ENCODE measurements around the gene NALF2.

The NALF2 gene

DNA sequence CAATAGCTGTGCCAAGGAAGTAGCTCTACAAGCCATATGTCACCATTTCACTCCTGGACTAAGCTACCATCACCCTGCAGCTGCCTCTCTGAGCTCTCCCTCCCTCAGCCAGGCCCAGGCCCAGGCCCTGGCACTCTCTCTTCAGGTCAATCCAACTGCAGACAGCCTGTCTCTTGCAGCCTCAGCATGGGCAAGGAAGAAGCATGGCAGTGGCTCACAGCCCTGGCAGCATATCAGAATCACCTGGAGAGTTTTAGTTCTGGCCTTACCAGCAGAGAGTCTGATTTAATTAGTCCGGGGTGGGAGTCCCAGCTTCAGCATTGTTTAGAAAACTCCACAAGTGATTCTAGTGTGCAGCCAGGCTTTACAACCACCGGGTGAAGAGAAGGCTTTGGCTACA is 31.5 kb downstream of the NALF2 start (continued):
- TF ChIP-seq, protein P1, sequence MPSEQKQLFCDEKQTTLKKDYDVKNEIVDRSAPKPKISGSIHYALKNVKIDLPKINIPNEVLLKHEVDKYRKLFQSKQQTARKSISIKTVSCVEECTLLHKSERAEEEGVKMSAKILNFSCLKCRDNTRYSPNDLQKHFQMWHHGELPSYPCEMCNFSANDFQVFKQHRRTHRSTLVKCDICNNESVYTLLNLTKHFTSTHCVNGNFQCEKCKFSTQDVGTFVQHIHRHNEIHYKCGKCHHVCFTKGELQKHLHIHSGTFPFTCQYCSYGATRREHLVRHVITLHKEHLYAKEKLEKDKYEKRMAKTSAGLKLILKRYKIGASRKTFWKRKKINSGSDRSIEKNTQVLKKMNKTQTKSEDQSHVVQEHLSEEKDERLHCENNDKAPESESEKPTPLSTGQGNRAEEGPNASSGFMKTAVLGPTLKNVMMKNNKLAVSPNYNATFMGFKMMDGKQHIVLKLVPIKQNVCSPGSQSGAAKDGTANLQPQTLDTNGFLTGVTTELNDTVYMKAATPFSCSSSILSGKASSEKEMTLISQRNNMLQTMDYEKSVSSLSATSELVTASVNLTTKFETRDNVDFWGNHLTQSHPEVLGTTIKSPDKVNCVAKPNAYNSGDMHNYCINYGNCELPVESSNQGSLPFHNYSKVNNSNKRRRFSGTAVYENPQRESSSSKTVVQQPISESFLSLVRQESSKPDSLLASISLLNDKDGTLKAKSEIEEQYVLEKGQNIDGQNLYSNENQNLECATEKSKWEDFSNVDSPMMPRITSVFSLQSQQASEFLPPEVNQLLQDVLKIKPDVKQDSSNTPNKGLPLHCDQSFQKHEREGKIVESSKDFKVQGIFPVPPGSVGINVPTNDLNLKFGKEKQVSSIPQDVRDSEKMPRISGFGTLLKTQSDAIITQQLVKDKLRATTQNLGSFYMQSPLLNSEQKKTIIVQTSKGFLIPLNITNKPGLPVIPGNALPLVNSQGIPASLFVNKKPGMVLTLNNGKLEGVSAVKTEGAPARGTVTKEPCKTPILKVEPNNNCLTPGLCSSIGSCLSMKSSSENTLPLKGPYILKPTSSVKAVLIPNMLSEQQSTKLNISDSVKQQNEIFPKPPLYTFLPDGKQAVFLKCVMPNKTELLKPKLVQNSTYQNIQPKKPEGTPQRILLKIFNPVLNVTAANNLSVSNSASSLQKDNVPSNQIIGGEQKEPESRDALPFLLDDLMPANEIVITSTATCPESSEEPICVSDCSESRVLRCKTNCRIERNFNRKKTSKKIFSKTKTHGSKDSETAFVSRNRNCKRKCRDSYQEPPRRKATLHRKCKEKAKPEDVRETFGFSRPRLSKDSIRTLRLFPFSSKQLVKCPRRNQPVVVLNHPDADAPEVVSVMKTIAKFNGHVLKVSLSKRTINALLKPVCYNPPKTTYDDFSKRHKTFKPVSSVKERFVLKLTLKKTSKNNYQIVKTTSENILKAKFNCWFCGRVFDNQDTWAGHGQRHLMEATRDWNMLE (tag by site-specific recombination; conservative IDR thresholded peaks at IDR 0.05; ENCODE audit: low read depth): no peak
- no peak for TF ChIP-seq ZNF132 (tag by site-specific recombination; IDR thresholded peaks at IDR 0.05; ENCODE audit: borderline replicate concordance)
- TF ChIP-seq PRDM1 (tag by site-specific recombination; IDR thresholded peaks at IDR 0.05): no peak
- no peak for TF ChIP-seq ZNF274 (IDR thresholded peaks at IDR 0.05; ENCODE audit: low read length)
- TF ChIP-seq ZNF274 (tag by site-specific recombination; IDR thresholded peaks at IDR 0.05; ENCODE audit: borderline replicate concordance): no peak
- no peak for TF ChIP-seq SETDB1 (IDR thresholded peaks at IDR 0.05; ENCODE audit: insufficient read length, low read length)
- TF ChIP-seq GFI1B (tag by site-specific recombination; IDR thresholded peaks at IDR 0.05): no peak

DNA sequence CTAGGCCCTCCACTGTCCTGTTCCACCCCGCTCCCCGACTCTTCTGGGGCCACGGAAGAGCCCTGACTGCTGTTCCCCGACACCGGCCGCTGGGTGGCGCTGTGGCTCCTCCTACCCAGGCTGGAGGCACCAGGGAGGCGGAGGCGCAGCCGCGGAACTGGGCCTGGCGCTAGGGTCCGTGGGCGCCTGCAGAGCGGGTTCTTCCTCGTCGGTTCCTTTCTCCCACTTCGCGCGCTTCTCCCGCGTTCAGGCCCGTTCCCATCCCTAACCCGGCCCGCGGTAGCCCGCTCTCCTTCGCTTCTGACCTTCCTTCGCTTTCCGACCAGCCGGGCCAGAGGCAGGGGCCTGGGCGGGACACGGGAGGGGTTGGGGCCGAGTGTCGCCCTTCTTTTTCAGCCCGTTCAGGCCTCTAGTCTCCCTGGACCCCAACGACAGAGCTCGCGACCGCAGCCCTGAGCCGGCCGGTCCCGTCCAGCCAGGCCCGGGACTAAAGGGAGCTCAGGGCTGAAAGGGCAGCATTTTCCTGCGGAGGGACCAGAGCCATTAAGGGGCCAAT is 34.3 kb downstream of the NALF2 start:
- CTCF ChIA-PET: interaction anchor here (0.6 to 6.7 kb wide), 24 partner anchors 10 to 632 kb away, joined by 3 to 56 read pairs (median 4); no protein-coding TSS in a partner anchor

More for the DNA sequence above, 34.3 kb downstream of the NALF2 start:
- peak overlapping the region; percentile 15 for H3K4me3 ChIP-seq (ENCODE audit: low read depth, low read length)
- 0 out of 2 replicates have a peak overlapping the region, but pooled peaks have one; percentile 39 for H3K27ac ChIP-seq (ENCODE audit: extremely low read depth, low read depth, low read length)
- POLR2A ChIA-PET: no interaction called here
- TF ChIP-seq FEZF1 (tag by site-specific recombination; IDR thresholded peaks at IDR 0.05) (no peak), ZNF621 (tag by site-specific recombination; IDR thresholded peaks at IDR 0.05) (no peak), ZNF561 (tag by site-specific recombination; IDR thresholded peaks at IDR 0.05; ENCODE audit: borderline replicate concordance) (peak; percentile 58; the same call in 1 of the 2 replicates), ZNF658 (tag by site-specific recombination; IDR thresholded peaks at IDR 0.05) (no peak), ZSCAN30 (tag by site-specific recombination; IDR thresholded peaks at IDR 0.05) (0 out of 2 replicates have a peak, but pooled peaks have one; percentile 30), ZBTB48 (tag by site-specific recombination; IDR thresholded peaks at IDR 0.05) (peak; percentile 86), ZBTB8A (tag by site-specific recombination; IDR thresholded peaks at IDR 0.05) (peak; percentile 48), GLI2 (tag by site-specific recombination; IDR thresholded peaks at IDR 0.05; ENCODE audit: borderline replicate concordance, low read depth) (no peak), ZNF585B (tag by site-specific recombination; IDR thresholded peaks at IDR 0.05) (no peak), ZNF654 (tag by site-specific recombination; IDR thresholded peaks at IDR 0.05; ENCODE audit: low read depth) (peak; percentile 69), ZNF777 (tag by site-specific recombination; IDR thresholded peaks at IDR 0.05; ENCODE audit: borderline replicate concordance) (0 out of 2 replicates have a peak, but pooled peaks have one; percentile 14), ZNF350 (tag by site-specific recombination; IDR thresholded peaks at IDR 0.05) (no peak), ZFHX2 (tag by site-specific recombination; conservative IDR thresholded peaks at IDR 0.05) (peak; percentile 34; the same call in 1 of the 2 replicates)
- TF ChIP-seq, protein P2, sequence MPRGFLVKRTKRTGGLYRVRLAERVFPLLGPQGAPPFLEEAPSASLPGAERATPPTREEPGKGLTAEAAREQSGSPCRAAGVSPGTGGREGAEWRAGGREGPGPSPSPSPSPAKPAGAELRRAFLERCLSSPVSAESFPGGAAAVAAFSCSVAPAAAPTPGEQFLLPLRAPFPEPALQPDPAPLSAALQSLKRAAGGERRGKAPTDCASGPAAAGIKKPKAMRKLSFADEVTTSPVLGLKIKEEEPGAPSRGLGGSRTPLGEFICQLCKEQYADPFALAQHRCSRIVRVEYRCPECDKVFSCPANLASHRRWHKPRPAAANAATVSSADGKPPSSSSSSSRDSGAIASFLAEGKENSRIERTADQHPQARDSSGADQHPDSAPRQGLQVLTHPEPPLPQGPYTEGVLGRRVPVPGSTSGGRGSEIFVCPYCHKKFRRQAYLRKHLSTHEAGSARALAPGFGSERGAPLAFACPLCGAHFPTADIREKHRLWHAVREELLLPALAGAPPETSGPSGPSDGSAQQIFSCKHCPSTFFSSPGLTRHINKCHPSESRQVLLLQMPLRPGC (tag by site-specific recombination; IDR thresholded peaks at IDR 0.05): no peak
- TF ChIP-seq, protein P3, sequence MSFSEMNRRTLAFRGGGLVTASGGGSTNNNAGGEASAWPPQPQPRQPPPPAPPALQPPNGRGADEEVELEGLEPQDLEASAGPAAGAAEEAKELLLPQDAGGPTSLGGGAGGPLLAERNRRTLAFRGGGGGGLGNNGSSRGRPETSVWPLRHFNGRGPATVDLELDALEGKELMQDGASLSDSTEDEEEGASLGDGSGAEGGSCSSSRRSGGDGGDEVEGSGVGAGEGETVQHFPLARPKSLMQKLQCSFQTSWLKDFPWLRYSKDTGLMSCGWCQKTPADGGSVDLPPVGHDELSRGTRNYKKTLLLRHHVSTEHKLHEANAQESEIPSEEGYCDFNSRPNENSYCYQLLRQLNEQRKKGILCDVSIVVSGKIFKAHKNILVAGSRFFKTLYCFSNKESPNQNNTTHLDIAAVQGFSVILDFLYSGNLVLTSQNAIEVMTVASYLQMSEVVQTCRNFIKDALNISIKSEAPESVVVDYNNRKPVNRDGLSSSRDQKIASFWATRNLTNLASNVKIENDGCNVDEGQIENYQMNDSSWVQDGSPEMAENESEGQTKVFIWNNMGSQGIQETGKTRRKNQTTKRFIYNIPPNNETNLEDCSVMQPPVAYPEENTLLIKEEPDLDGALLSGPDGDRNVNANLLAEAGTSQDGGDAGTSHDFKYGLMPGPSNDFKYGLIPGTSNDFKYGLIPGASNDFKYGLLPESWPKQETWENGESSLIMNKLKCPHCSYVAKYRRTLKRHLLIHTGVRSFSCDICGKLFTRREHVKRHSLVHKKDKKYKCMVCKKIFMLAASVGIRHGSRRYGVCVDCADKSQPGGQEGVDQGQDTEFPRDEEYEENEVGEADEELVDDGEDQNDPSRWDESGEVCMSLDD (tag by site-specific recombination; IDR thresholded peaks at IDR 0.05): no peak
- TF ChIP-seq, protein P4, sequence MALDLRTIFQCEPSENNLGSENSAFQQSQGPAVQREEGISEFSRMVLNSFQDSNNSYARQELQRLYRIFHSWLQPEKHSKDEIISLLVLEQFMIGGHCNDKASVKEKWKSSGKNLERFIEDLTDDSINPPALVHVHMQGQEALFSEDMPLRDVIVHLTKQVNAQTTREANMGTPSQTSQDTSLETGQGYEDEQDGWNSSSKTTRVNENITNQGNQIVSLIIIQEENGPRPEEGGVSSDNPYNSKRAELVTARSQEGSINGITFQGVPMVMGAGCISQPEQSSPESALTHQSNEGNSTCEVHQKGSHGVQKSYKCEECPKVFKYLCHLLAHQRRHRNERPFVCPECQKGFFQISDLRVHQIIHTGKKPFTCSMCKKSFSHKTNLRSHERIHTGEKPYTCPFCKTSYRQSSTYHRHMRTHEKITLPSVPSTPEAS (tag by site-specific recombination; IDR thresholded peaks at IDR 0.05): no peak
- TF ChIP-seq, protein P5, sequence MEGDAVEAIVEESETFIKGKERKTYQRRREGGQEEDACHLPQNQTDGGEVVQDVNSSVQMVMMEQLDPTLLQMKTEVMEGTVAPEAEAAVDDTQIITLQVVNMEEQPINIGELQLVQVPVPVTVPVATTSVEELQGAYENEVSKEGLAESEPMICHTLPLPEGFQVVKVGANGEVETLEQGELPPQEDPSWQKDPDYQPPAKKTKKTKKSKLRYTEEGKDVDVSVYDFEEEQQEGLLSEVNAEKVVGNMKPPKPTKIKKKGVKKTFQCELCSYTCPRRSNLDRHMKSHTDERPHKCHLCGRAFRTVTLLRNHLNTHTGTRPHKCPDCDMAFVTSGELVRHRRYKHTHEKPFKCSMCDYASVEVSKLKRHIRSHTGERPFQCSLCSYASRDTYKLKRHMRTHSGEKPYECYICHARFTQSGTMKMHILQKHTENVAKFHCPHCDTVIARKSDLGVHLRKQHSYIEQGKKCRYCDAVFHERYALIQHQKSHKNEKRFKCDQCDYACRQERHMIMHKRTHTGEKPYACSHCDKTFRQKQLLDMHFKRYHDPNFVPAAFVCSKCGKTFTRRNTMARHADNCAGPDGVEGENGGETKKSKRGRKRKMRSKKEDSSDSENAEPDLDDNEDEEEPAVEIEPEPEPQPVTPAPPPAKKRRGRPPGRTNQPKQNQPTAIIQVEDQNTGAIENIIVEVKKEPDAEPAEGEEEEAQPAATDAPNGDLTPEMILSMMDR (tag by site-specific recombination; IDR thresholded peaks at IDR 0.05): peak; percentile 94
- H3K36me3 ChIP-seq (ENCODE audit: control insufficient read depth in 2 of 2, insufficient read depth in 1 of 2, low read length in 2 of 2): no peaks in the 10 kb centered on the region
- H3K9me3 ChIP-seq (ENCODE audit: control insufficient read depth, insufficient read depth, low read depth, low read length): no peaks in the 10 kb centered on the region
- H3K4me1 ChIP-seq (ENCODE audit: control insufficient read depth, insufficient read depth, low read length): no peaks in the 10 kb centered on the region; the same call in 1 of the 2 replicates
